ENCODE results near the gene DTNB.

Gene DTNB

GRCh38 chr2:25356088-25356487 lies 317.3 kb downstream of the DTNB start:
- in situ Hi-C loops (cut with MboI; ENCODE audit: low sequenced_read_pairs) = no loop called here

GRCh38 chr2:25355270-25355669 lies 318.1 kb downstream of the DTNB start:
- in situ Hi-C loops (cut with MboI; ENCODE audit: low sequenced_read_pairs) = no loop called here

- in situ Hi-C loops (cut with MboI; ENCODE audit: low sequenced_read_pairs) = no loop called here
Observed at GRCh38 chr2:25354116-25354515, 319.3 kb downstream of the DTNB start.

GRCh38 chr2:25349397-25349796 lies 324.0 kb downstream of the DTNB start:
- in situ Hi-C loops (cut with MboI; ENCODE audit: low sequenced_read_pairs) = no loop called here

GRCh38 chr2:25347846-25348245 lies 325.5 kb downstream of the DTNB start:
- in situ Hi-C loops (cut with MboI; ENCODE audit: low sequenced_read_pairs) = no loop called here

- in situ Hi-C loops (cut with MboI; ENCODE audit: low sequenced_read_pairs) = no loop called here
Observed at GRCh38 chr2:25347205-25347815, 326.1 kb downstream of the DTNB start.

- in situ Hi-C loops (cut with MboI; ENCODE audit: low sequenced_read_pairs) = no loop called here
Observed at GRCh38 chr2:25343187-25343825, 330.1 kb downstream of the DTNB start.

GRCh38 chr2:25342372-25343186 lies 330.8 kb downstream of the DTNB start:
- in situ Hi-C loops (cut with MboI; ENCODE audit: low sequenced_read_pairs) = no loop called here

GRCh38 chr2:25341753-25342371 lies 331.5 kb downstream of the DTNB start, which contains the start of gene DNMT3A:
DNMT3A (minus strand) TSS chr2:25341925; CDS start chr2:25313984, 27,941 bp downstream.
- in situ Hi-C loops (cut with MboI; ENCODE audit: low sequenced_read_pairs) = no loop called here

- in situ Hi-C loops (cut with MboI; ENCODE audit: low sequenced_read_pairs) = no loop called here
Observed at GRCh38 chr2:25341011-25341727, 332.2 kb downstream of the DTNB start.

- in situ Hi-C loops (cut with MboI; ENCODE audit: low sequenced_read_pairs) = no loop called here
Observed at GRCh38 chr2:25340181-25340921, 333.0 kb downstream of the DTNB start.

GRCh38 chr2:25339791-25340180 lies 333.6 kb downstream of the DTNB start:
- in situ Hi-C loops (cut with MboI; ENCODE audit: low sequenced_read_pairs) = no loop called here

GRCh38 chr2:25339211-25339674 lies 334.1 kb downstream of the DTNB start:
- in situ Hi-C loops (cut with MboI; ENCODE audit: low sequenced_read_pairs) = no loop called here

GRCh38 chr2:25338401-25338800 lies 335.0 kb downstream of the DTNB start:
- in situ Hi-C loops (cut with MboI; ENCODE audit: low sequenced_read_pairs) = no loop called here

- in situ Hi-C loops (cut with MboI; ENCODE audit: low sequenced_read_pairs) = no loop called here
Observed at GRCh38 chr2:25337891-25338290, 335.5 kb downstream of the DTNB start.

- in situ Hi-C loops (cut with MboI; ENCODE audit: low sequenced_read_pairs) = no loop called here
Observed at GRCh38 chr2:25337276-25337675, 336.1 kb downstream of the DTNB start.

GRCh38 chr2:25336383-25336841 lies 337.0 kb downstream of the DTNB start:
- in situ Hi-C loops (cut with MboI; ENCODE audit: low sequenced_read_pairs) = no loop called here

GRCh38 chr2:25335971-25336370 lies 337.4 kb downstream of the DTNB start:
- in situ Hi-C loops (cut with MboI; ENCODE audit: low sequenced_read_pairs) = no loop called here

- in situ Hi-C loops (cut with MboI; ENCODE audit: low sequenced_read_pairs) = no loop called here
Observed at GRCh38 chr2:25335204-25335603, 338.2 kb downstream of the DTNB start.

GRCh38 chr2:25334482-25334881 lies 338.9 kb downstream of the DTNB start:
- in situ Hi-C loops (cut with MboI; ENCODE audit: low sequenced_read_pairs) = no loop called here
